B cell (primary cell): ENCODE measurements around the gene ITFG1. TPM values are rescaled to one million over a fixed set of nuclear protein-coding genes. Genes with fewer than 3 reads are reported as not detected.

Source experiments
- ATAC-seq: fragments of 200-7000 bp; cut with Tn5 transposase; one replicate; pipeline ENCODE4 v1.10.0; 2021; ENCODE audit warnings: low read depth, mild to moderate bottlenecking, moderate number of reproducible peaks, moderate library complexity
- CTCF ChIA-PET: fragments of 350-600 bp; sonication (Branson Sonifier 250); formaldehyde crosslinking; loops from one replicate; lab custom pipeline; 2021; ENCODE audit warnings: antibody characterized with exemption, inconsistent platforms; lab: Charles Lee
- POLR2A ChIA-PET: fragments of 350-600 bp; sonication (Branson Sonifier 250); formaldehyde crosslinking; loops from one replicate; lab custom pipeline; 2021; ENCODE audit warnings: antibody characterized with exemption; lab: Charles Lee
- DNase-seq: peaks from one replicate; pipeline ENCODE4 v3.0.0; 2013
- H2AFZ ChIP-seq: 2 replicates; pipeline ENCODE4 v1.6.1; 2012; ENCODE audit warnings: mild to moderate bottlenecking, low read depth, low read length; ENCODE audit not compliant: insufficient read depth, poor library complexity, severe bottlenecking
- H3K27ac ChIP-seq, 2 donors: 1 replicate in 1 of 2; 2 replicates in 1 of 2; pipeline ENCODE4 v1.5.1; 2012 to 2013; ENCODE audit warnings: low read length in 2 of 2, mild to moderate bottlenecking in 2 of 2, moderate library complexity in 1 of 2
- H3K27me3 ChIP-seq, 4 experiments: fragments of 200-600 bp in 1 of 4; sonication (generic) in 1 of 4; replicated peaks in 1 of 4; 1 replicate in 2 of 4; 2 replicates in 2 of 4; pipeline versions ENCODE4 v1.6.1 to v1.7.0; 2013 to 2016; ENCODE audit warnings: low read length in 3 of 4, mild to moderate bottlenecking in 2 of 4, mixed read lengths in 1 of 4, moderate library complexity in 1 of 4; ENCODE audit not compliant: insufficient read depth in 4 of 4, control insufficient read depth in 3 of 4; ENCODE audit errors: control extremely low read depth in 1 of 4
- H3K36me3 ChIP-seq, 2 experiments: replicated peaks in 1 of 2; 1 replicate in 1 of 2; 2 replicates in 1 of 2; pipeline versions ENCODE4 v1.6.1 to v1.7.1; 2013; ENCODE audit warnings: low read length in 1 of 2; ENCODE audit not compliant: insufficient read depth in 2 of 2, control insufficient read depth in 1 of 2; ENCODE audit errors: control extremely low read depth in 1 of 2, extremely low read depth in 1 of 2
- H3K4me1 ChIP-seq, 2 donors: fragments of 200-600 bp in 1 of 2; sonication (generic) in 1 of 2; 1 replicate in 1 of 2; 2 replicates in 1 of 2; pipeline versions ENCODE4 v1.5.1 to v1.6.1; 2013 to 2017; ENCODE audit warnings: low read length in 2 of 2; ENCODE audit not compliant: control insufficient read depth in 2 of 2, insufficient read depth in 2 of 2
- H3K4me2 ChIP-seq: replicated peaks from 2 replicates; pipeline ENCODE3; 2012; ENCODE audit warnings: mild to moderate bottlenecking, low read depth, low read length; ENCODE audit not compliant: poor library complexity, severe bottlenecking
- H3K4me3 ChIP-seq, 5 experiments: fragments of 200-600 bp in 1 of 5; sonication (generic) in 1 of 5; 1 replicate in 3 of 5; 2 replicates in 2 of 5; pipeline versions ENCODE4 v1.5.1 to v1.7.0; 2011 to 2016; ENCODE audit warnings: low read length in 4 of 5, mild to moderate bottlenecking in 4 of 5, low read depth in 2 of 5, control low read depth in 1 of 5, moderate library complexity in 1 of 5; ENCODE audit not compliant: insufficient read depth in 1 of 5; ENCODE audit errors: control extremely low read depth in 1 of 5, extremely low read depth in 1 of 5
- H3K79me2 ChIP-seq: fragments of 200-600 bp; sonication (generic); one replicate; pipeline ENCODE4 v1.6.0; 2016; ENCODE audit warnings: low read length; ENCODE audit not compliant: control insufficient read depth, insufficient read depth
- H3K9ac ChIP-seq: fragments of 200-600 bp; sonication (generic); 2 replicates; pipeline ENCODE4 v1.6.1; 2017; ENCODE audit warnings: mild to moderate bottlenecking, low read length, moderate library complexity
- H3K9me3 ChIP-seq, 3 donors: one replicate each; pipeline versions ENCODE4 v1.6.1 to v1.7.1; 2013; ENCODE audit warnings: low read length in 2 of 3; ENCODE audit not compliant: control insufficient read depth in 2 of 3, insufficient read depth in 1 of 3; ENCODE audit errors: control extremely low read depth in 1 of 3
- H4K20me1 ChIP-seq: 2 replicates; pipeline ENCODE4 v1.6.0; 2012; ENCODE audit warnings: mild to moderate bottlenecking, low read length; ENCODE audit not compliant: insufficient read depth, control insufficient read depth, poor library complexity, severe bottlenecking
- H3K27ac Mint-ChIP-seq: one replicate; pipeline ENCODE4 v1.8.0; 2021; ENCODE audit warnings: mixed read lengths
- H3K27me3 Mint-ChIP-seq: one replicate; pipeline ENCODE4 v1.8.0; 2021; ENCODE audit warnings: mixed read lengths
- H3K4me1 Mint-ChIP-seq: one replicate; pipeline ENCODE4 v1.8.0; 2021; ENCODE audit warnings: mixed read lengths
- H3K4me3 Mint-ChIP-seq: one replicate; pipeline ENCODE4 v1.8.0; 2021; ENCODE audit warnings: mixed read lengths
- H3K9me3 Mint-ChIP-seq: one replicate; pipeline ENCODE4 v1.8.0; 2022; ENCODE audit warnings: mixed read lengths; ENCODE audit not compliant: insufficient read depth
- EZH2 ChIP-seq: IDR thresholded peaks from 2 replicates; pipeline ENCODE4 v1.6.1; 2012; ENCODE audit warnings: borderline replicate concordance, low read depth, mild to moderate bottlenecking, moderate library complexity, low read length; ENCODE audit not compliant: insufficient read depth, poor library complexity, severe bottlenecking
- WGBS: methylation state at CpG from one replicate; pipeline ENCODE4 v1.1.5; 2013; ENCODE audit warnings: missing lambda C conversion rate; ENCODE audit not compliant: insufficient coverage; 5-methylcytosine and 5-hydroxymethylcytosine counted together
- intact Hi-C: fragments of 100-400 bp; cut with micrococcal nuclease; formaldehyde crosslinking; loops from one replicate; pipeline ENCODE4 v1.10.0; 2022
- polyA plus RNA-seq: library from polyadenylated mRNA; depleted of rRNA; stranded (reverse); fragments of >200 nt; gene quantifications from 2 replicates; pipeline ENCODE4 v1.2.3, GENCODE V29; 2012
- total RNA-seq, 2 donors: library from RNA; stranded (reverse); fragments of 120-200 nt in 1 of 2; gene quantifications; 1 replicate in 1 of 2; 2 replicates in 1 of 2; pipeline versions ENCODE4 v1.2.3 to v1.2.4, GENCODE V29; 2013 to 2022
- TF ChIP-seq, protein P1 (sequence below): fragments of 200-600 bp; IDR thresholded peaks from one replicate; pipeline ENCODE4 v1.8.0; 2022; ENCODE audit warnings: antibody characterized with exemption, mild to moderate bottlenecking

The ITFG1 gene
- total and polyA plus RNA-seq, 2 donors (not counting 1 experiment from before 2014, with no cell fraction given): 9.7 to 40.4 TPM

DNA sequence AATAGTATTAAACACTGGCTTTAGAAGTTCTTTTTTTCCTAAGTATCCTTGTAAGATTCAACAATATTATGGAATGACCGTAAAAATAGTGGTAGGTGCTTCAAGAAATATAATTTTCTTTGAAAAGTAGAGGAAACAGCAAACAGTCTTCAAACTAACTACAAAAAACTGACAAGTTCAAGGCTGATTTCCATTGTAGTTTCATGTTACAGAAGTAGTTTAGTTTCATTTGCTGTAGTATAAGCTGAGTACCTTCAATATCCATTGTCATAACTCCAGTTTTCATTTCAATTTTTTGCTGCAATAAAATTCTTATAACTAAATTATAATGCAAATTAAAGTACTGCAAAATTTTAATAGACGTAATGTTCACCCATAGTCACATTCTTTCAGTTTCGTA, 19.5 kb upstream of the ITFG1 start:
- POLR2A ChIA-PET: interaction anchor here (1.2 to 3.0 kb wide), 3 partner anchors 12 to 19 kb away, joined by 3 to 22 read pairs (median 12); partner anchors contain the start of genes ITFG1 and PHKB
- no CpG with 5 or more reads among the region's 3 CpGs for WGBS
- Histone ChIP-seq H3K27me3 (no peaks in the 10 kb centered on the region), H3K79me2 (peaks cover 66% of the 10 kb centered on the region), H3K4me1 (peaks cover 21 to 25% of the 10 kb centered on the region in 2 donors), H3K9me3 (no peaks in the 10 kb centered on the region), H3K4me3 (no peak overlapping the region), H4K20me1 (peaks cover 4% of the 10 kb centered on the region), H3K27ac (no peak overlapping the region), H3K36me3 (peaks cover 0 to 9% of the 10 kb centered on the region in 2 experiments), H2AFZ (no peak overlapping the region), H3K9ac (no peak overlapping the region), H3K4me2 (no peak overlapping the region)
- TF ChIP-seq EZH2: no peak
- TF ChIP-seq, protein P1, sequence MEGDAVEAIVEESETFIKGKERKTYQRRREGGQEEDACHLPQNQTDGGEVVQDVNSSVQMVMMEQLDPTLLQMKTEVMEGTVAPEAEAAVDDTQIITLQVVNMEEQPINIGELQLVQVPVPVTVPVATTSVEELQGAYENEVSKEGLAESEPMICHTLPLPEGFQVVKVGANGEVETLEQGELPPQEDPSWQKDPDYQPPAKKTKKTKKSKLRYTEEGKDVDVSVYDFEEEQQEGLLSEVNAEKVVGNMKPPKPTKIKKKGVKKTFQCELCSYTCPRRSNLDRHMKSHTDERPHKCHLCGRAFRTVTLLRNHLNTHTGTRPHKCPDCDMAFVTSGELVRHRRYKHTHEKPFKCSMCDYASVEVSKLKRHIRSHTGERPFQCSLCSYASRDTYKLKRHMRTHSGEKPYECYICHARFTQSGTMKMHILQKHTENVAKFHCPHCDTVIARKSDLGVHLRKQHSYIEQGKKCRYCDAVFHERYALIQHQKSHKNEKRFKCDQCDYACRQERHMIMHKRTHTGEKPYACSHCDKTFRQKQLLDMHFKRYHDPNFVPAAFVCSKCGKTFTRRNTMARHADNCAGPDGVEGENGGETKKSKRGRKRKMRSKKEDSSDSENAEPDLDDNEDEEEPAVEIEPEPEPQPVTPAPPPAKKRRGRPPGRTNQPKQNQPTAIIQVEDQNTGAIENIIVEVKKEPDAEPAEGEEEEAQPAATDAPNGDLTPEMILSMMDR: no peak
- no peak for DNase-seq
- no peaks in the 10 kb centered on the region for H3K9me3 Mint-ChIP-seq
- peaks cover 58% of the 10 kb centered on the region for H3K4me1 Mint-ChIP-seq
- no peak overlapping the region for H3K4me3 Mint-ChIP-seq
- ATAC-seq: no peak
- no peak overlapping the region for H3K27ac Mint-ChIP-seq
- intact Hi-C loops: no loop called here
- no peaks in the 10 kb centered on the region for H3K27me3 Mint-ChIP-seq
- CTCF ChIA-PET: interaction anchor here (0.6 to 3.0 kb wide), 6 partner anchors 13 to 280 kb away, joined by 3 to 29 read pairs (median 4); partner anchors contain the start of genes ITFG1 and PHKB

DNA sequence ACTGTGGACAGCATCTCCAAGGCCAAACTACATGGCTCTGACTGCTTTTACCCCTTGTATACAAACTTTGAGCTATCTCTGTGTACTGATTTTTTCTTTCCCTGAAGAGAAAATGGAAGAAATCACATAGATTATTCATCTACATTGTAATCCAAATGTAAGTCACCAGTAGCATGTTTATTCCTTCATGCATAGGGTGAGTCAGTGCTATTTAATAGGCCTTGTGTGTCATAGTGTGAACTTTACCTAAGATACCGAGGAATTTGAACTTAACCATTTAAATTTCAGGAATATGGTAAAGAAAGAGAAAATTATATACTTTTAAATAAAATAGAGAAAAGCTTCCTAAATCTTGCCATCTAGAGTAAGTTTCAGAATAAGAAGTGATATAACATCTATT, 16.8 kb upstream of the ITFG1 start:
- Histone ChIP-seq H3K27ac (no peak overlapping the region), H3K36me3 (peaks cover 0 to 6% of the 10 kb centered on the region in 2 experiments), H3K9ac (no peak overlapping the region), H3K79me2 (peaks cover 68% of the 10 kb centered on the region), H3K4me1 (peaks cover 18 to 19% of the 10 kb centered on the region in 2 donors), H3K9me3 (no peaks in the 10 kb centered on the region), H3K4me3 (no peak overlapping the region), H2AFZ (no peak overlapping the region), H3K27me3 (no peaks in the 10 kb centered on the region), H4K20me1 (peaks cover 9% of the 10 kb centered on the region), H3K4me2 (no peak overlapping the region)
- ChIA-PET CTCF (interaction anchor here (1.8 to 2.6 kb wide), 2 partner anchors 11 to 16 kb away, joined by 5 to 7 read pairs; no protein-coding TSS in a partner anchor), POLR2A (no interaction called here)
- intact Hi-C loops: loop anchor here (5.0 kb wide), 1 partner anchor 45 kb away; no protein-coding TSS in a partner anchor
- Mint-ChIP-seq H3K27ac (peak overlapping the region; percentile 10), H3K27me3 (no peaks in the 10 kb centered on the region), H3K4me3 (no peak overlapping the region), H3K9me3 (no peaks in the 10 kb centered on the region), H3K4me1 (peaks cover 51% of the 10 kb centered on the region)
- TF ChIP-seq EZH2: no peak
- TF ChIP-seq, protein P1: no peak
- no CpG with 5 or more reads among the region's 1 CpG for WGBS
- ATAC-seq (no peak), DNase-seq (no peak)
